ENCODE data around the gene SIX5.
"Not testable (repeated sequence)": the region's sequence is repeated elsewhere in the genome, so short reads cannot be mapped to it uniquely, and the experiment has no call there.

DNA sequence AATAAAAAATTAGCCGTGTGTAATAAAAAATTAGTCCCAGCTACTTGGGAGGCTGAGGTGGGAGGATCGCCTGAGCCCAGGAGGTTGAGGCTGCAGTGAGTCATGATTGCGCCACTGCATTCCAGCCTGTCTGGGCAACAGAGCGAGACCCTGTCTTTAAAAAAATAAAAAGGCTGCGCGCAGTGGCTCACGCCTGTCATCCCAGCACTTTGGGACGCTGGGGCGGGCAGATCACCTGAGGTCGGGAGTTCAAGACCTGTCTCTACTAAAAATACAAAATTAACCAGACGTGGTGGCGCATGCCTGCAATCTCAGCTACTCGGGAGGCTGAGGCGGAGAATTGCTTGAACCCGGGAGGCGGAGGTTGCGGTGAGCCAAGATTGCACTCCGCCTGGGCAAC lies 40.4 kb downstream of the SIX5 start:
- TF ChIP-seq, protein P1, sequence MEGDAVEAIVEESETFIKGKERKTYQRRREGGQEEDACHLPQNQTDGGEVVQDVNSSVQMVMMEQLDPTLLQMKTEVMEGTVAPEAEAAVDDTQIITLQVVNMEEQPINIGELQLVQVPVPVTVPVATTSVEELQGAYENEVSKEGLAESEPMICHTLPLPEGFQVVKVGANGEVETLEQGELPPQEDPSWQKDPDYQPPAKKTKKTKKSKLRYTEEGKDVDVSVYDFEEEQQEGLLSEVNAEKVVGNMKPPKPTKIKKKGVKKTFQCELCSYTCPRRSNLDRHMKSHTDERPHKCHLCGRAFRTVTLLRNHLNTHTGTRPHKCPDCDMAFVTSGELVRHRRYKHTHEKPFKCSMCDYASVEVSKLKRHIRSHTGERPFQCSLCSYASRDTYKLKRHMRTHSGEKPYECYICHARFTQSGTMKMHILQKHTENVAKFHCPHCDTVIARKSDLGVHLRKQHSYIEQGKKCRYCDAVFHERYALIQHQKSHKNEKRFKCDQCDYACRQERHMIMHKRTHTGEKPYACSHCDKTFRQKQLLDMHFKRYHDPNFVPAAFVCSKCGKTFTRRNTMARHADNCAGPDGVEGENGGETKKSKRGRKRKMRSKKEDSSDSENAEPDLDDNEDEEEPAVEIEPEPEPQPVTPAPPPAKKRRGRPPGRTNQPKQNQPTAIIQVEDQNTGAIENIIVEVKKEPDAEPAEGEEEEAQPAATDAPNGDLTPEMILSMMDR (IDR thresholded peaks at IDR 0.05; ENCODE audit: low read length) = not testable (repeated sequence)
- TF ChIP-seq EZH2phosphoT487 (IDR thresholded peaks at IDR 0.05; ENCODE audit: low read length); EZH2 (optimal IDR thresholded peaks at IDR 0.05; ENCODE audit: low read depth, low read length): not testable (repeated sequence)

Data from MM.1S (cell line).